Memory B cell (primary cell): ENCODE results near the gene RHAG.
"Not testable (repeated sequence)": the region's sequence is repeated elsewhere in the genome, so short reads cannot be mapped to it uniquely, and the experiment has no call there.

Source experiments
- ATAC-seq: fragments of 150-1000 bp; cut with Tn5 transposase; 2 replicates; pipeline ENCODE4 v1.10.0; 2021; ENCODE audit warnings: low read depth, mild to moderate bottlenecking, moderate library complexity
- DNase-seq, 2 donors: peaks; one replicate each; pipeline ENCODE4 v3.0.0; 2022; ENCODE audit warnings: low spot score in 2 of 2
- H3K27ac Mint-ChIP-seq: one replicate; pipeline ENCODE4 v1.8.0; 2022; ENCODE audit warnings: mild to moderate bottlenecking, moderate library complexity, mixed read lengths
- H3K27me3 Mint-ChIP-seq: one replicate; pipeline ENCODE4 v1.8.0; 2022; ENCODE audit warnings: mixed read lengths
- H3K36me3 Mint-ChIP-seq: one replicate; pipeline ENCODE4 v1.8.0; 2022; ENCODE audit warnings: mild to moderate bottlenecking, mixed read lengths
- H3K4me1 Mint-ChIP-seq: one replicate; pipeline ENCODE4 v1.8.0; 2022; ENCODE audit warnings: mixed read lengths
- H3K4me3 Mint-ChIP-seq: one replicate; pipeline ENCODE4 v1.8.0; 2022; ENCODE audit warnings: mild to moderate bottlenecking, moderate library complexity, mixed read lengths
- H3K9me3 Mint-ChIP-seq: one replicate; pipeline ENCODE4 v1.8.0; 2022; ENCODE audit warnings: mixed read lengths

Gene RHAG

GRCh38 chr6:49626811-49627210 is 9.8 kb downstream of the RHAG start:
- ATAC-seq = no peak
- Mint-ChIP-seq H3K27ac (no peak overlapping the region), H3K36me3 (no peaks in the 10 kb centered on the region), H3K4me3 (no peak overlapping the region), H3K9me3 (peaks cover 2% of the 10 kb centered on the region), H3K27me3 (no peaks in the 10 kb centered on the region), H3K4me1 (no peaks in the 10 kb centered on the region)
- DNase-seq = no peak

- Mint-ChIP-seq H3K9me3 (peaks cover 1% of the 10 kb centered on the region), H3K4me3 (no peak overlapping the region), H3K4me1 (no peaks in the 10 kb centered on the region), H3K27ac (no peak overlapping the region), H3K36me3 (no peaks in the 10 kb centered on the region), H3K27me3 (no peaks in the 10 kb centered on the region)
- DNase-seq (no peak), ATAC-seq (no peak)
These were observed 18.4 kb downstream of the RHAG start for GRCh38 chr6:49618257-49618656.

GRCh38 chr6:49614144-49614543 is 22.5 kb downstream of the RHAG start:
- not testable (repeated sequence) for H3K4me1 Mint-ChIP-seq, H3K4me3 Mint-ChIP-seq, H3K27ac Mint-ChIP-seq, DNase-seq, H3K27me3 Mint-ChIP-seq, H3K9me3 Mint-ChIP-seq, H3K36me3 Mint-ChIP-seq, ATAC-seq

- ATAC-seq (no peak), DNase-seq (no peak)
- H3K36me3 Mint-ChIP-seq = no peaks in the 10 kb centered on the region
- H3K4me3 Mint-ChIP-seq = no peak overlapping the region
- H3K27me3 Mint-ChIP-seq = peaks cover 3% of the 10 kb centered on the region
- H3K9me3 Mint-ChIP-seq = no peaks in the 10 kb centered on the region
- no peak overlapping the region for H3K27ac Mint-ChIP-seq
- H3K4me1 Mint-ChIP-seq = no peaks in the 10 kb centered on the region
These were observed 27.4 kb downstream of the RHAG start for GRCh38 chr6:49609285-49609684.

GRCh38 chr6:49608275-49608674 is 28.4 kb downstream of the RHAG start:
- not testable (repeated sequence) for H3K27ac Mint-ChIP-seq, H3K27me3 Mint-ChIP-seq, H3K4me3 Mint-ChIP-seq, H3K4me1 Mint-ChIP-seq, ATAC-seq, H3K9me3 Mint-ChIP-seq, DNase-seq, H3K36me3 Mint-ChIP-seq

GRCh38 chr6:49607391-49607982 is 29.2 kb downstream of the RHAG start:
- peaks cover 2% of the 10 kb centered on the region for H3K9me3 Mint-ChIP-seq
- peaks cover 3% of the 10 kb centered on the region for H3K27me3 Mint-ChIP-seq
- H3K4me1 Mint-ChIP-seq = no peaks in the 10 kb centered on the region
- H3K36me3 Mint-ChIP-seq = no peaks in the 10 kb centered on the region
- ATAC-seq = no peak
- H3K27ac Mint-ChIP-seq = no peak overlapping the region
- no peak overlapping the region for H3K4me3 Mint-ChIP-seq
- DNase-seq = no peak

GRCh38 chr6:49606721-49607390 is 29.8 kb downstream of the RHAG start:
- Mint-ChIP-seq H3K9me3 (peaks cover 2% of the 10 kb centered on the region), H3K4me1 (no peaks in the 10 kb centered on the region), H3K36me3 (no peaks in the 10 kb centered on the region), H3K27me3 (peaks cover 3% of the 10 kb centered on the region), H3K27ac (no peak overlapping the region), H3K4me3 (no peak overlapping the region)
- ATAC-seq (no peak), DNase-seq (no peak)

GRCh38 chr6:49604080-49604479 is 32.6 kb downstream of the RHAG start:
- not testable (repeated sequence) for H3K4me3 Mint-ChIP-seq, H3K9me3 Mint-ChIP-seq, H3K4me1 Mint-ChIP-seq, H3K27me3 Mint-ChIP-seq, DNase-seq, H3K36me3 Mint-ChIP-seq, ATAC-seq, H3K27ac Mint-ChIP-seq

- not testable (repeated sequence) for H3K36me3 Mint-ChIP-seq, H3K27ac Mint-ChIP-seq, H3K4me3 Mint-ChIP-seq, H3K27me3 Mint-ChIP-seq, DNase-seq, ATAC-seq, H3K9me3 Mint-ChIP-seq, H3K4me1 Mint-ChIP-seq
These were observed 49.4 kb downstream of the RHAG start for GRCh38 chr6:49587262-49587661.

- no peak overlapping the region for H3K27ac Mint-ChIP-seq
- DNase-seq (no peak), ATAC-seq (no peak)
- H3K4me1 Mint-ChIP-seq = no peaks in the 10 kb centered on the region
- no peaks in the 10 kb centered on the region for H3K36me3 Mint-ChIP-seq
- no peak overlapping the region for H3K4me3 Mint-ChIP-seq
- H3K27me3 Mint-ChIP-seq = no peaks in the 10 kb centered on the region
- H3K9me3 Mint-ChIP-seq = peaks cover 2% of the 10 kb centered on the region
These were observed 54.1 kb downstream of the RHAG start for GRCh38 chr6:49582529-49582928.

- Mint-ChIP-seq H3K36me3 (no peaks in the 10 kb centered on the region), H3K27ac (no peak overlapping the region), H3K4me1 (no peaks in the 10 kb centered on the region), H3K9me3 (peaks cover 2% of the 10 kb centered on the region), H3K27me3 (no peaks in the 10 kb centered on the region), H3K4me3 (no peak overlapping the region)
- ATAC-seq (no peak), DNase-seq (no peak)
These were observed 57.0 kb downstream of the RHAG start for GRCh38 chr6:49579649-49580048.

- no peak overlapping the region for H3K27ac Mint-ChIP-seq
- H3K27me3 Mint-ChIP-seq = no peaks in the 10 kb centered on the region
- H3K4me1 Mint-ChIP-seq = no peaks in the 10 kb centered on the region
- ATAC-seq (no peak), DNase-seq (no peak)
- H3K4me3 Mint-ChIP-seq = no peak overlapping the region
- peaks cover 2% of the 10 kb centered on the region for H3K9me3 Mint-ChIP-seq
- H3K36me3 Mint-ChIP-seq = no peaks in the 10 kb centered on the region
These were observed 60.0 kb downstream of the RHAG start for GRCh38 chr6:49576618-49577017.

- Mint-ChIP-seq H3K27me3 (no peaks in the 10 kb centered on the region), H3K4me1 (no peaks in the 10 kb centered on the region), H3K4me3 (no peak overlapping the region), H3K27ac (no peak overlapping the region), H3K36me3 (no peaks in the 10 kb centered on the region), H3K9me3 (no peaks in the 10 kb centered on the region)
- DNase-seq (no peak), ATAC-seq (no peak)
These were observed 66.1 kb downstream of the RHAG start for GRCh38 chr6:49570474-49571079.

GRCh38 chr6:49565855-49566254 is 70.8 kb downstream of the RHAG start:
- no peak for DNase-seq

GRCh38 chr6:49565261-49565660 is 71.4 kb downstream of the RHAG start:
- Mint-ChIP-seq H3K27me3 (peaks cover 1% of the 10 kb centered on the region), H3K4me1 (no peaks in the 10 kb centered on the region), H3K27ac (no peak overlapping the region), H3K4me3 (no peak overlapping the region), H3K9me3 (peaks cover 2% of the 10 kb centered on the region), H3K36me3 (no peaks in the 10 kb centered on the region)
- DNase-seq (no peak), ATAC-seq (no peak)

More at GRCh38 chr6:49565855-49566254, 70.8 kb downstream of the RHAG start:
- no peaks in the 10 kb centered on the region for H3K4me1 Mint-ChIP-seq
- no peak overlapping the region for H3K27ac Mint-ChIP-seq
- peaks cover 1% of the 10 kb centered on the region for H3K27me3 Mint-ChIP-seq
- H3K4me3 Mint-ChIP-seq = no peak overlapping the region
- ATAC-seq = no peak
- H3K36me3 Mint-ChIP-seq = no peaks in the 10 kb centered on the region
- H3K9me3 Mint-ChIP-seq = peaks cover 2% of the 10 kb centered on the region
